Stimulated activated CD8-positive, alpha-beta memory T cell treated with anti-CD3 and anti-CD28 coated beads, Interleukin-15, amount 100 ng/mL, for 4 hours (primary cell): ENCODE data around the gene SDSL.

Experiments used
- DNase-seq, 2 donors: peaks; one replicate each; pipeline ENCODE4 v3.0.0-alpha.2; 2020; ENCODE audit warnings: low read depth in 2 of 2

Gene SDSL

GRCh38 chr12:113480336-113480971, 58.3 kb downstream of the SDSL start:
- no peak for DNase-seq

GRCh38 chr12:113482334-113482733, 60.2 kb downstream of the SDSL start:
- no peak for DNase-seq

GRCh38 chr12:113485330-113485729, 63.1 kb downstream of the SDSL start:
- no peak for DNase-seq

- no peak for DNase-seq
Observed at GRCh38 chr12:113486722-113487121, 64.5 kb downstream of the SDSL start.
